IPS-18c (cell line): ENCODE results near the gene PRAC2.

Experiments used
- H3K4me3 ChIP-seq: 2 replicates; pipeline ENCODE4 v1.7.0; 2013; ENCODE audit warnings: low read depth, mild to moderate bottlenecking, low read length, moderate library complexity; ENCODE audit not compliant: insufficient read depth
- H3K9me3 ChIP-seq: one replicate; pipeline ENCODE4 v1.6.1; 2013; ENCODE audit warnings: mild to moderate bottlenecking, low read length, moderate library complexity; ENCODE audit not compliant: control insufficient read depth, insufficient read depth

Gene PRAC2

DNA sequence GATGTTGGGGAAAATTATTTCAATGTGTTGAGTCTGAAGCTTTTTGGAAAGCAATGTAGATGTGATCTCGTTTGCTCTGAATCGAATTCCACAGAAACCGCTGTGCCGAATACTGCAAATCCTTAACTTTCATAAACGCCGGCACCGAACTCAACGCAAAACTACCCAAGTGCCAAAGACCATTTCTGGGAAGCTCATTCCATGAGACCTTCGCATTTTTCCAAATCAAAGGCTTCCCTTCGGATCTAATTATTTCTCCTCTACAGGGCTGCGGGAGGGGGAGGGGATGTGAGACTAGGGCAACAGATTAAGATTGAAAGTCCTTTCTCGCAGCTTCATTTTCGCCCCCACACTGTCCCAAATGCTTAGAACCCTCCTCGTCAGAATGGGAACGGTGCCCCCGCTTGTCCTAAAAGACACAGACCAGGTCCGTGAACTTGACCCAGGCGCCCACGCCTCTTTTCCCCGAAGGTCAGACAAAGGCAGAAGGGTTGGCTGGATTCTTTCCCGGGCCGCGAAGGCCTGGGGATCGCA lies 4.7 kb upstream of the PRAC2 start:
- H3K9me3 ChIP-seq = peaks cover 2% of the 10 kb centered on the region
- H3K4me3 ChIP-seq = peak overlapping the region; percentile 31; the same call in 1 of the 2 replicates

DNA sequence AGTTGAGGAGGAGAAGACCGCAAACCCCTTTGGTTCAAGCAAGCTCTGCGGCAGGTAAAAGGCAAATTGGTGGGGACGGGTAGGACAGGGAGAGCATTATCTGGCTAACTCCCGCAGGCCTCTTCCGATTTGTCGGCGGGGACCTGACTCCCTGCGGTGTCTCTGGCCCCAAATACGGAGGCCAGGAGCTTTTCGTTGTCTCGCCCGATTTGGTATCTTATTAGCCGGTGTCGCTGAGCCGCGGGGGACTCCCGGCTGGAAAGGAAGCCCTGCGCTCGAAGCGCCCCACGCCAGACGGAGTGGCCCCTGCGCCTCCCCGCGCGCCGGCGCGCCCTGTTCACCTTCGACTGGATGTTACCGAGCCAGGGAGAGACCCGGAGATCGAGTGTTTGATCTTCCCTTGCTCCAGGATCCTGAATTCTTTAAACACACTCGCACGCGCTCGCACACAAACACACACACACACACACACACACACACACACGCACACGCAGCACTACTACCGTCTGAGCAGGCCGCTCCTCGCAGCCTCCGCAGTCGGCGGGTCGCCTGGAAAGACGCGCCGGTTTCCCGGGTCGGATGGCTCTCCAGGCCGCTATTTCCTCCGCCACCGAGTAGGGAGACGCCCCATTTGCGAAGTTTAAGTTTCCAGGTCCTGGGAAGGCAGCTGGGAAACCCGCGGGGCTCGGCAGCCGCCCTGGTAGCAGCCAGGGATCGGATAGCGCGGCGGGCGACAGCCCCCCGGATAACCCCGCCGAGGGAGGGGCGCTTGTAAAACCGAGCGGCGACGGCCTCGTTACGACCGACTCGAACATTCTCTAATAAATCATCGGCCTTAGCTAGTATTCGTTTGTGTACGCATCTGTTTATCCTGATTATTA lies 4.0 kb upstream of the PRAC2 start:
- Histone ChIP-seq H3K4me3 (peak overlapping the region; percentile 31), H3K9me3 (peaks cover 2% of the 10 kb centered on the region)

DNA sequence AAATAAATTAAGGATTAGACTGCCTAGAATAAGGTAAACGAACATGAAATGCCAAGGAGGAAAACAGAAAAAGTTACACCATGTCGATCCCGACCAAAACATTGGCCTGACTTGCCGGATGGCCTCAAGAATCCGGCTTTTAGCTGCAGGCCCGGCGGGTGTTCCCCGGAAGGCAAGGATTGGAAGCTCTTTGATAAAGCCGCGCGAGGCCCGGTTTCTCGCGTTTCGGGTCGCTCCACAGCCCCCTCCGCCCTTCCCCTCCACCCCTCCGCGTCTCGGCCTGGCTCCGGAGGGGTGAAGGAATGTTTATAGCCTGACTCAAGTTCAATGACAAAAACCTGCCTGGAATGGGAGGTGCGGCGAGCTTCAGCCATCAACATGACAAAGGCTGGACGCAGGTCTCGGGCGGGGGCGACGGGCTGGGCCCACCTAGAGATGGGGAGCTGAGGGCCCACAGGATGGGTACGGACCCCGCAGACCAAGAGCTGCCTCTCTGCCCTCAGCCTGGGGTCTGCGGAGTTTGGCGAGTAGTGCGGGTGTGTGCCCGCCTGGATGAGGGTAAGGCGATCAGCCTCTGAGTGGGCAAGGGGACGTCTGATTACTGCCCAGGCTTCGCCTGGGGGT lies 3.2 kb upstream of the PRAC2 start:
- H3K9me3 ChIP-seq = peaks cover 2% of the 10 kb centered on the region
- H3K4me3 ChIP-seq = peak overlapping the region; percentile 31

DNA sequence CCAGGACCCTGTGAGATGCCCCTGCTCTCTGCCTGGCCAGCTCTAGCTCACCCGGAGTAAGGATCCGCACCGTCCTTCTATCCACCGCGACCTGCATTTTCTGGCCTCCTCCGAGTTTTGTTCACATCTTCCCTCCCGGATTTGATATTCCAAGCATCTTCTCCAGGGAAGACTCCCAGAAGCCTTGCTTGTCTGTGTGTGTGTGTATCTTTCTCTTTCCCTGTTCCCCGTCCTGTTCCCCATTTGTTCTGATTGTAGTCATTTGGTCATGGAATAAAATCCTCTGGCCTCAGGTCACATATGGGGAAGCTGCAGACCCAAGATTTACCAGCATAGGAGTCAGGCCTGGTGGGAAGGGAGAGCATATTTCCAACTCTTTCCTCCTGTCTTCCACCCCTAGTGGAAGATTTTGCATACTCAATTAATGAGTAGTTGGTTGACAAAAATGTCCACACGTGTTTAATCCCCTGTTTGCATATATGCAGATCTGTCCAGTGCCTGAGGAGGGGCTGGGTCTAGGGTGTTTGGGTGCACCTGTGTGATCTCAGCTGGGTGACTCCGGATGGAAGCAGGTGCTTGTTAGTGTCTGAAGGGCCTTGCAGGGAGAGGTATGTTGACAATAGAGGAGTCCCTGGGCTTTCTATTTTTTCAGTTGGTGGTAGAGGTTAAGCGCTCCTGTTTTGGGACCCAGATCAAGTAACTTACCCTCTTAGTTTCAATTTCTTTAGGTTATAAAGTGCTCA lies 2.5 kb upstream of the PRAC2 start:
- peaks cover 4% of the 10 kb centered on the region for H3K9me3 ChIP-seq
- no peak overlapping the region for H3K4me3 ChIP-seq

- no peak overlapping the region for H3K4me3 ChIP-seq
- H3K9me3 ChIP-seq = peaks cover 4% of the 10 kb centered on the region
These were observed 2.0 kb upstream of the PRAC2 start for GRCh38 chr17:48721009-48721402.

DNA sequence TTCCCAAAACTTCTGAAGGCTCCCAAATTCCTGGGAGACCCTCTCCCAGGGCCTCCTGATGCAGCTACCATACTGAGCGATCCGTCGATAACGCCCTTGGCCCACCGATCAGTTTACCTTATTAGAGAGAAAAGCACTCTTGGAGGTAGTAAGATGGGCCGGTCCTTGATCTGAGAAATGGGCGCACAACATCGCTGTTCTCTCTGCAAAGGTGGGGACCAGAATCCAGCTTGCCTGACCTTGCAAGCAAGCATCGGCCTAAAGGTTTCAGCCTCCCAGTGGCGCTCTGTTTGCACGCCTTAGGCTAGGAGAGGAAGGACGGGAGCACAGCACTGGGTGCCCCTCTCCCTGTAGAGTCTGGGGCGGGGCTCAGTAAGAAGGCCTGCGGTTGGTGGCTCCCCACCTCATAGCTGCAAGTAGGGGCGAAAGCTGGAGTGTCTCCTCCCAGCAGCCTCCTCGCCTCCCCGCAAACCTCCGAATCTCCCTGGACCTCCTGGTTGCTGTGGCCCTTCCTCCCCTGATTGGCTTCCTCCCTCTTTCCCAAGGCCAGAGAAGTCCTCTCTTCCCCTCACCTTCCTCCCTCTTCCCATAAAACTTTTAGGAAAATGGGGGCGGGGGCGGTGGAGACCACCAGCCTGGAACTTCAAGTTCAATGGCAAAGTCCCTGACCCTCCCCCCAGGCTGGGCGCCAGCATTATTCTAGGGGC lies 631 bp upstream of the PRAC2 start, which contains the start of gene PRAC1:
Gene PRAC1 (minus strand): TSS at position 318 of the 707 bp plus-strand sequence. CDS start 126 bp downstream, at position 192.
- Histone ChIP-seq H3K4me3 (peak within 1 kb of the TSS; percentile 15; the same call in 1 of the 2 replicates), H3K9me3 (peaks cover 4% of the 10 kb centered on the region)

DNA sequence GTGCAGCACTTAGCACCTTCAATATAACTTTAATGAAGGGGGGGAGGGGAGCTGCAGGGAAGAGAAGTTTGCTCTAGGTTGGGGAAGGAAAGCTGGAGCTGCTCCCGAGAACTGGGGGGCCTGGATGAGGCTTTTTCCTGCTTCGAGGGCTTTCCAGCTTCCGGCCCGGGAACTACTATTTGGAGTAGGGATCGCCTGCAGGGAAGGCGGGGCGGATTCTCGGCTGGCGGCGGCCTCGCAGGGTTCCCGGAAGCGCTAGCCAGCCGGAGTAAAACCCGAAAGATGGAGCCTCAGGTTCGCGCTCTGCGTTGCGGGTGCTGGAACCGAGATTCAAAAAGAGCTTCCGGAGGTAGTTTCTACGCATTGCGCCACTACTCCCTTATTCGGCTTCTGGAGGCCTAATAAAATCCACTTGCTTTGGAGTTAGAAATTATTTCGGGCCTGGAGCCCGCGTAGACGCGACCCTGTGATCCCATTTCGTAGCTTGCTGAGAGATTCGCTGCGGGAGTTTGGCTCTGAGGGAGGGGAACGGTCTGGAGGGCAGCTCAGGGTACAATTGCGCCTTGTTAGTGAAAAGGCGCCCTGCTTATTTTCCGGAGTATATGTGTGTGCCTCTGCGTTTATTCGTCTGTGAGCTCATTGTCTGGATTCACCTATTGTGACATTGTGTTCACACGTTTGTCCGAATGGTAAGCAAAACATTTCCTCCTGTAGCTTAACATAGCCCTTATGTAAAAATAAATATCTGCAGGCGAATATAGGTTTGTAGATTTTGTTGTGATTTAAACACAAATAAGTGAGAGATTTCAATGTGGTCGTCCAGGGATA lies 652 bp downstream of the PRAC2 start:
- Histone ChIP-seq H3K4me3 (0 out of 2 replicates have a peak overlapping the region, but pooled peaks have one; percentile 15), H3K9me3 (peaks cover 4% of the 10 kb centered on the region)

GRCh38 chr17:48724251-48725003 lies 1.4 kb downstream of the PRAC2 start:
- no peak overlapping the region for H3K4me3 ChIP-seq
- peaks cover 2% of the 10 kb centered on the region for H3K9me3 ChIP-seq

- Histone ChIP-seq H3K4me3 (no peak overlapping the region), H3K9me3 (peaks cover 2% of the 10 kb centered on the region)
These were observed 2.0 kb downstream of the PRAC2 start for GRCh38 chr17:48725004-48725287.

DNA sequence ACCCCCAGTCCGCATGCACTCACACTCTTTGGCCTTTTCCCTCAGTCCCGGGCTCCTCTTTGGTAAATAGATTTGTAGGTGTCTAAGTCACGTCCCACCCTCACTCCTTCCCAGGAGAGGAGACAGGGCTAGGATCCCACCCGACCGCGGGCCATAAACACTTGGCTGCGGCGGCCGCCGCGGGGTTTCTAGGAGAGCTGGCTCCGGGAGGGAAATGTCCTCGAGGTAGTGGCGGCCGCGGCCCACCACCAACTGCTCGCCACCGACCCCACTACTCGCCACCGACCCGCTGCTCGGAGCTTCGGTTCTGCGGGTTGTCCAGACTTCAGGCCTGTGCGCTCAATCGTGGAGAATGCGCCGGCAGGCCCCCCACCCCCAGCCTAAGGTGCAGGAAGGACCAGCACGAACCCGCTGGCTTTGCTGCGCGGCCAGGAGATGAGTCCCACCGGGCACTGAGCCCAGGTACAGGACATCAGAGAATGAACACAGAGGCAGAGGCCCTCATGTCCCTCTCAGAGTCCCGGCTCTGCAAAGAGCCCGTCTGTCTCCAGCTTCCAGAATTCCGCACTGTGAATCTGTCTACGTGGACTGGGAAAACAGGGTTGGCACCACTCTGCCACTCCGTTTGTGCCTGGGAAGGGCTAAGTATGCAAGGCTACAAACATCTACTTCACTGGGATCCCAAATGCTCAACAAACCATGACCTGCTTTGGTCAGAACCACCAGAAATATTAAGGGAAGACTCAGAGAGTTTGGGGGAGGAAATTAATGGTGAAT lies 2.5 kb downstream of the PRAC2 start:
- no peak overlapping the region for H3K4me3 ChIP-seq
- peaks cover 2% of the 10 kb centered on the region for H3K9me3 ChIP-seq

- H3K4me3 ChIP-seq = no peak overlapping the region
- peaks cover 2% of the 10 kb centered on the region for H3K9me3 ChIP-seq
These were observed 3.3 kb downstream of the PRAC2 start for GRCh38 chr17:48726114-48726915.

DNA sequence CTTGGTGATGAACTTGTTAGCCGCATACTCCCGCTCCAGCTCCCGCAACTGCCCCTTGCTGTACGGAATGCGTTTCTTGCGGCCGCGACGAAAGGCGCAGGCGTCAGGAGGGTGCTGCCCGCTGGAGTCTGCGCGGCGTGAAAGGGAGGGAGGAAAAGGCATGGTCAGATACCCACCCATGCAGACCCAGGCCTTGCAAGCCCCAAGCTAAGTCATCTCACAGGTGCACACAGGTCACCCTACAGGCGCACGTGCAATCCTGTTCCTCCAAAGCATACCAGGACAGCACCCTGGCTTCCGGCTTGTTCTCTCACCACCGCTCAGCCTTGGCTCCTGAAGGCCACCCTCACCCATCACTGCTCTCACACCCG lies 3.9 kb downstream of the PRAC2 start:
- no peak overlapping the region for H3K4me3 ChIP-seq

GRCh38 chr17:48727415-48728175 lies 4.6 kb downstream of the PRAC2 start:
- no peak overlapping the region for H3K4me3 ChIP-seq
- peaks cover 2% of the 10 kb centered on the region for H3K9me3 ChIP-seq

More for the DNA sequence above, 3.9 kb downstream of the PRAC2 start:
- H3K9me3 ChIP-seq = peaks cover 2% of the 10 kb centered on the region
